ENCODE measurements around the gene YARS1. TPM values are rescaled to one million over a fixed set of nuclear protein-coding genes. Genes with fewer than 3 reads are reported as not detected.

The YARS1 gene
- total RNA-seq, 1 donor from 2014 or later = 27.8 TPM

DNA sequence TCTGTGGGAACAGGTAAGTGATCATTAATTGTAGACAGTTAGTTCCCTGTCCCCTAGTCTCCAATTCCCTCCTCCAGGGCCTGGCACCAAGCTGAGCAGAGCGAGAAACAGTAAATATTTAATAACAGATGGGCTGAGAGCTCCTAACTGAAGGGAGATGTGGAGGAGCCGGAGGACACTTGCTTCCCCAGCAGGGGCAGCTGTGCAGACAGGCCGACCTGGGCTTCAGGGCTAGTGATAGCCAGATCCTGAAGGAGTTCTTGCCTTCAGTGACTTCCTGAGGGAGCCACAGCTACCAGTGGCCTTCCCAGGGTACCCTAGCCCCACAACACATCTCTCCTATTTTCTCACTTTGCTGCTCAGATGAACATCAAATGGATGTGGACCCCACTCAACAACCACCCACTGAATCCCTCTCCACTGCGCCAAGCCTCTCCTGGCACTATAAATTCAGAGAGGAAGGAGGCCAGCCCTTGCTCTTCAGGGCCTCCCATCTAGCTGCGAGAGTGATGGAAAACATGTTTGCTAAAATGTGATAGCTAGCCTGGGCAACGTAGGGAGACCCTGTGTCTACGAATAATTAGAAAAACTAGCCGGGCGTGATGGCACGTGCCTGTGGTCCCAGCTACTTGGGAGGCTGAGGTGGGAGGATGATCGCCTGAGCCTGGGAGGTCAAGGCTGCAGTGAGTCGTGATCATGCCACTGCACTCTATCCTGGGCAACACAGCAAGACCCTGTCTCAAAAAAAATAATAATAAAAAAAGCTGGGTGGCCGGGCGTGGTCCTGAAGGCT lies 87.7 kb downstream of the YARS1 start:
- intact Hi-C loops (cut with DNase I) = no loop called here
- no peak for DNase-seq (ENCODE audit: low spot score)

- DNase-seq (ENCODE audit: low spot score) = no peak
- intact Hi-C loops (cut with DNase I) = no loop called here
Observed at GRCh38 chr1:32728413-32729077, 88.6 kb downstream of the YARS1 start.

- no peak for DNase-seq (ENCODE audit: low spot score)
- intact Hi-C loops (cut with DNase I) = no loop called here
Observed at GRCh38 chr1:32727876-32728275, 89.3 kb downstream of the YARS1 start.

DNA sequence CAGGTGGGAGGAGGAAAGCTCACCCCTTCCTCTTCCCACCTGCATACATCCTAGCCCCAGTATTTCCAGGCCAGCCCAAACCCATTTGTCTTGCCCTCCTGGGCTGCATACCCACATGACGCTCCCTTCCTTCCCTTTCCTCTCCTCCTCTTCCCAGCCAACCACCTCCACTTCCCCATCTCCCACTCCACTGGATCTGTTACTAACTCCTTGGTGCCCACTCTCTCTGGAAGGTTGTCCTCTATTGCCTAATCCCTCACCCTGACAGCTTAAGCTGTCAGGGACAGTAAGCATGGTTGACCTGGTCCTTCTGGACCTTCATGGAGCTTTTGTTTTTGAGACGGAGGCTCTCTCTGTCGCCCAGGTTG lies 91.6 kb downstream of the YARS1 start:
- DNase-seq (ENCODE audit: low spot score) = no peak
- intact Hi-C loops (cut with DNase I) = no loop called here

Other genes starting within 250 kb of the YARS1 start
- 30.2 TPM for gene ZBTB8OS, start 166.8 kb downstream of the YARS1 start, total RNA-seq
- 96.0 TPM for gene RBBP4, start 166.2 kb downstream of the YARS1 start, total RNA-seq
- 18.2 TPM for gene SYNC, start 114.6 kb downstream of the YARS1 start, total RNA-seq
- gene S100PBP, start 295 bp upstream of the YARS1 start, total RNA-seq = 12.5 TPM
- 18.7 TPM for gene FNDC5, start 53.6 kb upstream of the YARS1 start, total RNA-seq
- not detected for gene HPCA, start 69.1 kb upstream of the YARS1 start, total RNA-seq
- 17.0 TPM for gene TMEM54, start 84.0 kb upstream of the YARS1 start, total RNA-seq
- 17.5 TPM for gene RNF19B, start 147.5 kb upstream of the YARS1 start, total RNA-seq
- gene AK2, start 219.5 kb upstream of the YARS1 start, total RNA-seq = 99.8 TPM

All from cardiac septum (tissue), 1 donor.